Bronchial epithelial cell (primary cell): ENCODE measurements around the gene MIA2. TPM values are rescaled to one million over a fixed set of nuclear protein-coding genes. Genes with fewer than 3 reads are reported as not detected.

Experiments
- DNase-seq: peaks from one replicate; pipeline ENCODE4 v3.0.0-alpha.2; 2010; ENCODE audit warnings: low read depth
- FAIRE-seq: peaks from 2 replicates; lab custom pipeline; 2011; peaks lifted over from hg19 to GRCh38; lab: Jason Lieb, UNC
- H3K27me3 ChIP-seq: 2 replicates; pipeline ENCODE4 v1.5.1; 2011; ENCODE audit warnings: low read length; ENCODE audit not compliant: control insufficient read depth, insufficient read depth
- H3K36me3 ChIP-seq: 2 replicates; pipeline ENCODE4 v1.5.1; 2011; ENCODE audit warnings: low read length; ENCODE audit not compliant: control insufficient read depth, insufficient read depth
- H3K4me3 ChIP-seq: 2 replicates; pipeline ENCODE4 v1.5.1; 2011; ENCODE audit warnings: mild to moderate bottlenecking, low read depth, low read length, control low read depth
- total RNA-seq: library from RNA; depleted of rRNA; stranded (reverse); fragments of >200 nt; gene quantifications from 2 replicates; pipeline ENCODE4 v1.2.1, GENCODE V29; 2014
- TF ChIP-seq, protein P1 (sequence below): IDR thresholded peaks from 2 replicates; pipeline ENCODE4 v1.5.1; 2011; ENCODE audit warnings: mild to moderate bottlenecking, moderate library complexity, low read length, control low read depth, inconsistent platforms; ENCODE audit not compliant: insufficient read depth, severe bottlenecking

The MIA2 gene
- total RNA-seq, 1 donor from 2014 or later, result 41.9 TPM

DNA sequence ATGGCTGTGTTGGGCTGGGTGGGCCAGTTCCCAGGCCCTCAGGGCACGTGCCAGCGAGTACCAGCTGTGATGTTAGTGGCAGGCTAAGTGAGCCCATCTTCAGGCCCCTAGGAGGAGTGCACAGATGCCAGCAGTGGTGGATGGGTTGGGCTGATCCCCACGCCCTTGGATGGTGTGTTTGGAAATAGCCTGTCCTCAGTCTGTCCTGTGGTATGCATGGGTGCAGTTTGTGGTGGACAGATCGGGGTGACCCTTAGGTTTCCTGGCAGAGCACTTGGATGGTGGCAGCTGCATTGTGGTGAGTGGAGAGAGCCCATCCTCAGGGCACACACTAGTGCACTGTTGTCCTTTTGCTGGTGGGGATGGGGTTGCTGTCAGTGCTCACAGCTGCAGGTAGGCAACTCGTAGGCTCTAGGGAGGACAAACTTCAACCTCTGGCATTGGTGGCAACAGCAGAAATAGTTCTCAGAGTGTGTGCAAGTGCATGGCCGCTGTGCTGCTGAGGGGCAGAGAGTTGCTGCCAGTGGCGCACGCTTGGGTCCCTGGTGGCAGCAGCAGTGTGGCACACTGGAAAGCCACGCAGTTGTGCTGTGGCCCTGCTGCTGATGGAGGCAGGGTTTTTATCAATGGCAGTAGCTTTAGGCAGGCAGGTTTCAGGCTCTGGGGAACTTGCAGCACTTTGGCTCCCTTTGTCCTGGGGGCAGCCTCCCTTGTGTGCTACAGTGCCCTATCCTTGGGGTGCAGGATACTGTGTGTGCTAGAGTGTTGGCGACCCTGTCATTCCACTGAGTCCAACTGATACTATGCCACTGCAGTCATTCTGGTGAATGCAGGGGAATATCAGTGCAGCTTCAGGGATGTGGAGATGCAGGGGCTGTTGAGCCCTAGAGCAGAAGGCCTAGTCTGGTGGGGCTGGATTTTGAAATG is 133.0 kb downstream of the MIA2 start:
- FAIRE-seq, result peak; percentile 83
- H3K36me3 ChIP-seq, result peaks cover 2% of the 10 kb centered on the region
- DNase-seq, result no peak

DNA sequence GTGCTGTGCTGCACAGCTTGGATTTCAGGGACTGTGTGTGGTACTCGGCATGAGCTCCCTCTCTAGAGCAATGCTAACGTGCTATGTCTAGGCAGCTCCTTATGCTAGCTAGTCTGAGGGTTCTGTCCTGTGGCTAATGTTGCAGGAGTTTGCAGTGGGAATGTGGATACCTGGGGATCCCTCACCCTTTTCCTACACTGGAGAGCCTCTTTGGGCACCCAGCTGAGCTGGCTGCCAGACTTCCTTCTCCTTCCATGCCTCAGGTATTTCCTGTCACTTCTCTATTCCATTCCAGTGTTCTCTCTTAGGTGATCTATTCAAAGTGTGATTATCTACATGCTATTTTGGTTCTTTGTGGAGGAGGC is 133.7 kb downstream of the MIA2 start:
- H3K36me3 ChIP-seq, result peaks cover 2% of the 10 kb centered on the region
- no peaks in the 10 kb centered on the region for H3K27me3 ChIP-seq
- TF ChIP-seq, protein P1, sequence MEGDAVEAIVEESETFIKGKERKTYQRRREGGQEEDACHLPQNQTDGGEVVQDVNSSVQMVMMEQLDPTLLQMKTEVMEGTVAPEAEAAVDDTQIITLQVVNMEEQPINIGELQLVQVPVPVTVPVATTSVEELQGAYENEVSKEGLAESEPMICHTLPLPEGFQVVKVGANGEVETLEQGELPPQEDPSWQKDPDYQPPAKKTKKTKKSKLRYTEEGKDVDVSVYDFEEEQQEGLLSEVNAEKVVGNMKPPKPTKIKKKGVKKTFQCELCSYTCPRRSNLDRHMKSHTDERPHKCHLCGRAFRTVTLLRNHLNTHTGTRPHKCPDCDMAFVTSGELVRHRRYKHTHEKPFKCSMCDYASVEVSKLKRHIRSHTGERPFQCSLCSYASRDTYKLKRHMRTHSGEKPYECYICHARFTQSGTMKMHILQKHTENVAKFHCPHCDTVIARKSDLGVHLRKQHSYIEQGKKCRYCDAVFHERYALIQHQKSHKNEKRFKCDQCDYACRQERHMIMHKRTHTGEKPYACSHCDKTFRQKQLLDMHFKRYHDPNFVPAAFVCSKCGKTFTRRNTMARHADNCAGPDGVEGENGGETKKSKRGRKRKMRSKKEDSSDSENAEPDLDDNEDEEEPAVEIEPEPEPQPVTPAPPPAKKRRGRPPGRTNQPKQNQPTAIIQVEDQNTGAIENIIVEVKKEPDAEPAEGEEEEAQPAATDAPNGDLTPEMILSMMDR, result no peak
- DNase-seq (no peak), FAIRE-seq (no peak)
- H3K4me3 ChIP-seq, result no peak overlapping the region

More for the DNA sequence above, 133.0 kb downstream of the MIA2 start:
- no peaks in the 10 kb centered on the region for H3K27me3 ChIP-seq
- no peak overlapping the region for H3K4me3 ChIP-seq
- TF ChIP-seq, protein P1, result no peak

DNA sequence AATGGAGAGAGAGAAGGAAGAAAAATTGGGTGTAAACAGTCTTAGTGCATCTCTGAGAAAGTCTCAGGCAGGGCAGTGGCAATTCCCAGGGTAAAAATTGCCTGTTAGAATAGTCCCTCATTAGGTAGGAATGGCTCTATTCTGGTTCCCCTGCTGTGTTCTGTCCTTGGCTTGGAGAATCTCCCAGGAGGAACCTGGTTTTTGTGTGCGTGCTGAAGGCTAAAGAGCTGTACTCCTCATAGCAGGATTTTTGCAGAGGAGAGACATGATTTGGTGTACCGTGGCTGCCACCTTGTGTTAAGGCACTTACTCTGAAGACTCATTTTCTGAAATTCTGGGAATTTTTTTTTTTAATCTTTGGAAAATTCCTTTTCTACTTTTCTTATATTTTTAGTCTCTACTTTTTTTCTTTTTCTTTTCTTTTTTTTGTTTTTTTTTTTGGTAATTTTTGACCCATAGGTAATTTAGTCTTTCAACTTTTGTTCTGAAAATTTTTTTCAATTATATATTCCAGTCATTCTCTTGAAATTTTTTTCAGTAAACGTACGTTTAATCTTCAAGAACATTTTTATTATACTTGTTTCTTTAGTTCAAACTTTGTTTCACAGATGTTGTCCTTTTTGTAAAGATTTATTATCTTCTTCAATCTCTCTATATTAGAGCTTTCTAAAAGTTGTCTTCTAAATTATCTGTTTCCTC is 134.7 kb downstream of the MIA2 start:
- no peaks in the 10 kb centered on the region for H3K27me3 ChIP-seq
- DNase-seq, result peak; percentile 53
- no peak for FAIRE-seq
- peaks cover 2% of the 10 kb centered on the region for H3K36me3 ChIP-seq
- TF ChIP-seq, protein P1, result peak; percentile 33
- H3K4me3 ChIP-seq, result no peak overlapping the region

DNA sequence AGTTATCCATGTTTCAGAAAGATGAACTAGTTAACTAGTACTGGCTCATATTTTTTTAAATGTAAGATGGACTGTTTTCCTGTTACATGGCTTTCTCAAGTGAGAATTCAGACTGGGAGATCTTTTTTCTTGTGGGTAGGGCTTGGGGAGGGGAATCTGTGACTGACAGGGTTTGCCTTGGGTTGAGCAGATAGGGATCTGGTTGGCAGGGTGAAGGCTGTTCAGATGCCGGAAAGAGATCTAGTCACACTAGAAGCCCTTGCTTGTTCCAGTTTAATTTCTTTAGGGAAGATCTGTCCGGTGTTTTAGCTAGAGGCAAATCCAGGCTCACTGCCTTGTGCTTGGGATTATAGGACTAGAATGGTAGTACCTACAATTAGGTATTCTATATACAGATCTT is 135.3 kb downstream of the MIA2 start:
- H3K27me3 ChIP-seq, result no peaks in the 10 kb centered on the region
- FAIRE-seq (no peak), DNase-seq (no peak)
- TF ChIP-seq, protein P1, result no peak
- no peak overlapping the region for H3K4me3 ChIP-seq
- peaks cover 2% of the 10 kb centered on the region for H3K36me3 ChIP-seq

DNA sequence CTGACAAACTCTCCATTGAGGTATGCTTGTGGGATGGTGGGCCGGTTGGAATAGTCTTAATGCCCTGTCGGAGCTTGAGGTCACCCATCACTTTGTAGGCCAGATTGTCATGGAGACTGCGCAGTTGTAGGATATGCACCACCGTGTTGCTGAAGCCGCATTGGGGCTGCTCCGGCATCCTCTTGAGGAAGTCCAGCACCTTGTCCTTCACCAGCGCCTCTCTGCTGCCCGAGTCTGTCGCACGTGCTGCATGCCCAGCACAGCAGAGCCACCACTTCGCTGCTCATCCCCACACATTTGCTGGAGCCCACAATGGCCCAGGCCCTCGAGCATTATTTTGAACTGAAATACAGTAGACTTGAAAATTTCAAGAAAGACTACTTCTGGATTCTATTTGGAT is 136.7 kb downstream of the MIA2 start:
- Histone ChIP-seq H3K27me3 (no peaks in the 10 kb centered on the region), H3K36me3 (peaks cover 2% of the 10 kb centered on the region), H3K4me3 (no peak overlapping the region)
- FAIRE-seq (no peak), DNase-seq (no peak)
- TF ChIP-seq, protein P1, result no peak
